Measurements from ENCODE around the gene SEMA3A. TPM values are rescaled to one million over a fixed set of nuclear protein-coding genes. Genes with fewer than 3 reads are reported as not detected.
"Not testable (repeated sequence)": the region's sequence is repeated elsewhere in the genome, so short reads cannot be mapped to it uniquely, and the experiment has no call there.

SEMA3A gene
- total RNA-seq, 1 experiment from 2014 or later, result 43.3 TPM

- in situ Hi-C loops (cut with HindIII; ENCODE audit: low pct_unique_long_range_greater_than_20kb, low sequenced_read_pairs) (no loop called here), intact Hi-C loops (cut with micrococcal nuclease; ENCODE audit: unreplicated experiment) (no loop called here)
- H3K4me3 ChIP-seq (ENCODE audit: low read depth in 2 of 2, low read length in 2 of 2), result no peak overlapping the region
- peaks cover 3% of the 10 kb centered on the region; the same call in 1 of the 2 replicates for H3K4me1 ChIP-seq (ENCODE audit: control insufficient read depth, insufficient read depth, low read length)
- no peak for ATAC-seq
- H3K9me3 ChIP-seq (ENCODE audit: control insufficient read depth, insufficient read depth, low read depth, low read length), result no peaks in the 10 kb centered on the region
- no peak overlapping the region for H3K27ac ChIP-seq (ENCODE audit: low read length)
- CTCF ChIA-PET, result no interaction called here
- H3K27me3 ChIP-seq (ENCODE audit: control insufficient read depth, insufficient read depth, low read length), result no peaks in the 10 kb centered on the region
- POLR2A ChIA-PET, result no interaction called here
- DNase-seq (ENCODE audit: low read depth, low spot score), result no peak
- H3K36me3 ChIP-seq (ENCODE audit: control insufficient read depth, insufficient read depth, low read length), result no peaks in the 10 kb centered on the region
- TF ChIP-seq TCF7L2 (IDR thresholded peaks at IDR 0.05; ENCODE audit: low read depth, low read length), result no peak
- TF ChIP-seq CTCF (IDR thresholded peaks at IDR 0.05), result no peak
- no peak for TF ChIP-seq REST (IDR thresholded peaks at IDR 0.05; ENCODE audit: insufficient read depth in 1 of 2, low read depth in 2 of 2, low read length in 1 of 2)
- no peak for TF ChIP-seq SIN3A (IDR thresholded peaks at IDR 0.05; ENCODE audit: borderline replicate concordance, insufficient read depth, low read depth, low read length)
- no peak for TF ChIP-seq POLR2AphosphoS5 (IDR thresholded peaks at IDR 0.05; ENCODE audit: low read depth, low read length)
- BruUV-seq (replicated peaks), result no TSS peak
Measured at GRCh38 chr7:84055904-84056605, 138.5 kb downstream of the SEMA3A start.

DNA sequence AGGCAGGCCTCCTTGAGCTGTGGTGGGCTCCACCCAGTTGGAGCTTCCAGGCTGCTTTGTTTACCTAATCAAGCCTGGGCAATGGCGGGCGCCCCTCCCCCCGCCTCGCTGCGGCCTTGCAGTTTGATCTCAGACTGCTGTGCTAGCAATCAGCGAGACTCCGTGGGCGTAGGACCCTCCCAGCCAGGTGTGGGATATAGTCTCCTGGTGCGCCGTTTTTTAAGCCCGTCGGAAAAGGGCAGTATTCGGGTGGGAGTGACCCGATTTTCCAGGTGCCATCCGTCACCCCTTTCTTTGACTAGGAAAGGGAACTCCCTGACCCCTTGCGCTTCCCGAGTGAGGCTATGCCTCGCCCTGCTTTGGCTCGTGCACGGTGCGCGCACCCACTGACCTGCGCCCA is 139.4 kb downstream of the SEMA3A start:
- BruUV-seq (replicated peaks); POLR2A ChIA-PET; H3K36me3 ChIP-seq (ENCODE audit: control insufficient read depth, insufficient read depth, low read length); CTCF ChIA-PET; H3K27ac ChIP-seq (ENCODE audit: low read length); DNase-seq (ENCODE audit: low read depth, low spot score); H3K4me1 ChIP-seq (ENCODE audit: control insufficient read depth, insufficient read depth, low read length); H3K27me3 ChIP-seq (ENCODE audit: control insufficient read depth, insufficient read depth, low read length); H3K4me3 ChIP-seq (ENCODE audit: low read depth in 2 of 2, low read length in 2 of 2); H3K9me3 ChIP-seq (ENCODE audit: control insufficient read depth, insufficient read depth, low read depth, low read length); in situ Hi-C loops (cut with HindIII; ENCODE audit: low pct_unique_long_range_greater_than_20kb, low sequenced_read_pairs); intact Hi-C loops (cut with micrococcal nuclease; ENCODE audit: unreplicated experiment); ATAC-seq: not testable (repeated sequence)

GRCh38 chr7:84049071-84049836 is 145.3 kb downstream of the SEMA3A start:
- Histone ChIP-seq H3K27me3 (ENCODE audit: control insufficient read depth, insufficient read depth, low read length) (no peaks in the 10 kb centered on the region), H3K27ac (ENCODE audit: low read length) (no peak overlapping the region), H3K4me3 (ENCODE audit: low read depth in 2 of 2, low read length in 2 of 2) (no peak overlapping the region), H3K4me1 (ENCODE audit: control insufficient read depth, insufficient read depth, low read length) (peaks cover under 1% of the 10 kb centered on the region; the same call in 1 of the 2 replicates), H3K9me3 (ENCODE audit: control insufficient read depth, insufficient read depth, low read depth, low read length) (no peaks in the 10 kb centered on the region), H3K36me3 (ENCODE audit: control insufficient read depth, insufficient read depth, low read length) (no peaks in the 10 kb centered on the region)
- ATAC-seq (no peak), DNase-seq (ENCODE audit: low read depth, low spot score) (no peak)
- BruUV-seq (replicated peaks), result no TSS peak
- ChIA-PET CTCF (no interaction called here), POLR2A (no interaction called here)
- intact Hi-C loops (cut with micrococcal nuclease; ENCODE audit: unreplicated experiment) (no loop called here), in situ Hi-C loops (cut with HindIII; ENCODE audit: low pct_unique_long_range_greater_than_20kb, low sequenced_read_pairs) (no loop called here)
- TF ChIP-seq POLR2AphosphoS5 (IDR thresholded peaks at IDR 0.05; ENCODE audit: low read depth, low read length) (no peak), REST (IDR thresholded peaks at IDR 0.05; ENCODE audit: insufficient read depth in 1 of 2, low read depth in 2 of 2, low read length in 1 of 2) (no peak), TCF7L2 (IDR thresholded peaks at IDR 0.05; ENCODE audit: low read depth, low read length) (no peak), CTCF (IDR thresholded peaks at IDR 0.05) (no peak), SIN3A (IDR thresholded peaks at IDR 0.05; ENCODE audit: borderline replicate concordance, insufficient read depth, low read depth, low read length) (no peak)

Measured in Panc1 (cell line).